Islet of Langerhans (tissue), 1 donor: ENCODE measurements around the gene PDZD2.
A peak's percentile ranks its signal among the peaks of the same experiment; 100 is the strongest.
"Not testable (repeated sequence)": the region's sequence is repeated elsewhere in the genome, so short reads cannot be mapped to it uniquely, and the experiment has no call there.

Source experiments
- FAIRE-seq: peaks from one replicate; lab custom pipeline; 2011; peaks lifted over from hg19 to GRCh38; lab: Jason Lieb, UNC

Gene PDZD2

DNA sequence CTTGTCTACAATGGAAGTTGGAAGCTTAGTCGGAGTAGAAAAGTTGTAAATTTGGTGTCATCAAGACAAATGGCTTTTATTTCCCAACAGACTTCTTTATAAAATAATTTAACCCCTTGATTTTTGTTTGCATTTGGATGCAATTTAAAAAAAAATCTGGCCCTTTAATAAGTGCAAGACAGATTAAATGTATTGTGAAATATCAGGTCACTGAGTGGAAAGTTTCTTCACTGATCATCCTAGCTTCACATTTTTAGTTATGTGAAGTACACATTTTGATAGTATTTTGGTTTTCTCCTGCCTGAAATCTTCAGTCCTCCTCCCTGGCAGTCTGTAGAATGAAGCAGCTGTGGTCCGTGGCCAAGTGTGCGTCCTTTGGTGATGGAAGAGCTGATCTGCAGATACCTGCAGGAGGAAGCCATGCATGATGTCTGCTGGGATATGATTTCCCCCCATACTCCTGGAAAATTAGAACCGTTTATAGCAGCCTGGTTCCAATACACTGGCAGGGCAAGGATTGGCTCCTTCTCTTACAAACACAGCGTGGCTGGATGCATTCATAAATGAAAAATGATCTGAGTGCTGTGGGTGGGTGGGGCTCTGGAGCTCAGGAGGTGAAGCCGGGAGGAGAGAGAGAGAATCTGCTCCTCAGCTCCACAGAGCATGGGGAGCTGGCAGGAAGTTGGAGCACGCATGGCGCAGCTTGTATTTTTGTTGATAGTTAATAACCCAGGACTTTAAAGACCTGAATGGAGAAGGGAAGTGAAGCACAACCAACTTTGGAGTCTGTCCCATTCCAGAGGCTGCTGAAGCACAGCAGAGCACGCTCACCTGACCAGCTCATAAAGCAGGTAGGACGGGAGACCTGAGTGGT, 296.8 kb downstream of the PDZD2 start:
- no peak for FAIRE-seq

- FAIRE-seq = no peak
Observed at GRCh38 chr5:31936683-31937082, 297.8 kb downstream of the PDZD2 start.

DNA sequence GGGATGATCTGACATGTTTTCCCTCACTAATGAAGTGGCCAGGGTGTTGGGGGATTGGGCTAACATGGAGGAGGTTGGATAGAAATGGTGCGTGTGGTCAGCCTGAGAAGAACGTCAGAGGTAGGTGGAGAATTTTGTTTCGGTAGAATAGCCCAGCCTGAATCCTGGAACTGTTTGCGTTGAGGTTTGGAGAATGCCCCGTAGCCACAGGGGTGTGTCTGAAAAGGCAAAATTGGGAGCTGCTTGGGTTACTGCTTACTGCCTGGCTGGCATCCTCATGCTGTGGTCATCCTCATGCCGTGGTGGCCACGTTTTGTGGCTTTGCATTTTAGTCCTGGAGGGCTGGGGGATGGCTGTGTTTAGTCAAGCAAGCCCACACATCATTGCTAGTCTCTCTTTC, 298.3 kb downstream of the PDZD2 start:
- no peak for FAIRE-seq

DNA sequence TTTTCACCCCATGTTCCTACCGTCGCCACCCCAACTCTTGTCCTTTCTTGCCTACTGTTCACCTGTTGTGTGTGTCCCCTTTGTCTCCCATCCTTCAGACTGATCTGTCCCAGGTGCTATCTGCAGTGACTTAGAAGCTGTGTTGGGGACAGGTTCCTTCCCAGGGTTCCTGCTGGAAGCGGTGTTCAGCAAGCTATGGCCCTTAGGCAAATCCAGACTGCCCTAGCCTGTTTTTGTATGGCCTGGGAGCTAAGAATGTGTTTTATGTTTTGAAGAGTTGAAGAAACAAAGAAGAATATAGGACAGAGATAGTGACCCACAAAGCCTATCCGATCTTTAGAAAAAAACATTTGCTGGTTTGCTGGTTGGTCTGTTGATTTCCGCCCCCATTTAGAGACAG, 298.8 kb downstream of the PDZD2 start:
- no peak for FAIRE-seq

DNA sequence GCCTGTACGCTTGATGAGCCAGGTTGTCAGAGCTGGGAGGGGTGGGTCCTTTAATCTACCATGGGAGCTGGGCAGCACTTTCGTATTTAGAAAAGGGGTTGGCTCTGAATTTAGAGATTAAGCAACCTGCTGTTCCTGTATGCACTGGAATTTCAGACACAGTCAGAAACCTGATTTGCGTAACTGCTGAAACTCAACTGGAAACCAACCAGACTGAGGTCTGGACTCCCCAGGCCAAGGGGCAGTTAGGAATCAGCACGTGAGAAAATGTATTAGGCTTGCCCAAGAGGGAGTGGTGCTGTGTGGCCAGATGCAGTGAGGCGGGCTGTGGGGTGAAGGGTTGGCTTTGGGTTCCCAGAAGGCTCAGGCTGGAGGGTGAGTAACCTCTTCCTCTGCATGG, 300.2 kb downstream of the PDZD2 start:
- no peak for FAIRE-seq

DNA sequence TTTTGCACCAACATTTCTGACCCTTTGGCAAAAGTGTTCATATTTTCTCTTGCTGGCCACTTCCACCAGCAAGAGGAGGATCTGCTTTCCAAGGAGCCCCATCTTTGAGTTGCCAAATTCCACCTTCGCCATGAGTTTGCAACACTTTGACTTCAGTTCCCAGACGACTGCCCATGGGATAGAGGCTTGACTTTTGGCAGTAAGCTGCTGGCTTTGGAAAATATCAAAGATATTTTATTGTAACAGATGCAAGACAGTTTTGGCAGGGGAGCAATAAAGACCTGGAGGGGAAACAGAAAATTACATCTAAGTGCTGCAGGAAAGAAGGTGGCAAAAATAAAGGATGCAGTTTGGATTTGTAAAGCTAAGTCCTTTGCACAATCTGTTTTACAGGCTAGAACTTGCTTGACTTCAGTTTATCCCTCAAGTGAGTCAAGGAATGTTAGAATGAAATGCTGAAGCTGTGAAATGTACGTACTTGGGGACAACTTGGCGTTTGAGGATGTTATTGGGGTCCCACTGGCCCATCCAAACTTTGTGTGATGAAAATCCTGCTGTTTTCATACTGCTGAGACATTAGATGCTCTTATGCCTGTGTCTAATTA, 302.3 kb downstream of the PDZD2 start:
- FAIRE-seq = no peak

- FAIRE-seq = no peak
Observed at GRCh38 chr5:31942546-31942945, 303.6 kb downstream of the PDZD2 start.

- FAIRE-seq = peak; percentile 80
Observed at GRCh38 chr5:31944684-31945445, 305.9 kb downstream of the PDZD2 start.

DNA sequence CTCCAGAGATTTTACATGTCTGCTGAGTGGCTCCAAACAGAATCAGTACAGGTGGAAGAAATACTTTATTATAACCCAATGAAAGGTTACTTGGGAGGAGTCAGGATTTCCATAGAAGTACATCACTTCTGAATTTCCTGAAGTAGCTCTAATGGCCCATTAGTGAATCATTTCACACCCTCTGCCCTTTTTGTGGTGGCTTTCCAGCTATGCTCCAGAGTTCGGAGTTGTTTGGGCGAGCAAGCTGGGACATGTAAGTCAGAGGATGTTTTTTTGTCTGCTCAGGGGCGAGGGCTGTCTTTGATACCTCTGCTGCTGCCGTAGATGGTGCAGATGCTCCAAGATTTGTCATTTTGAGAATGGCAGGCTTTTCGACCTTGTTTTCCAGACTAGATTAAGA, 309.1 kb downstream of the PDZD2 start:
- no peak for FAIRE-seq

GRCh38 chr5:31952067-31952466, 313.1 kb downstream of the PDZD2 start:
- FAIRE-seq = no peak

- no peak for FAIRE-seq
Observed at GRCh38 chr5:31954091-31954490, 315.2 kb downstream of the PDZD2 start.

GRCh38 chr5:31957151-31957550, 318.2 kb downstream of the PDZD2 start:
- FAIRE-seq = no peak

GRCh38 chr5:31962351-31962751, 323.4 kb downstream of the PDZD2 start:
- FAIRE-seq = no peak

- FAIRE-seq = peak; percentile 60
Observed at GRCh38 chr5:31962871-31963307, 324.0 kb downstream of the PDZD2 start.

DNA sequence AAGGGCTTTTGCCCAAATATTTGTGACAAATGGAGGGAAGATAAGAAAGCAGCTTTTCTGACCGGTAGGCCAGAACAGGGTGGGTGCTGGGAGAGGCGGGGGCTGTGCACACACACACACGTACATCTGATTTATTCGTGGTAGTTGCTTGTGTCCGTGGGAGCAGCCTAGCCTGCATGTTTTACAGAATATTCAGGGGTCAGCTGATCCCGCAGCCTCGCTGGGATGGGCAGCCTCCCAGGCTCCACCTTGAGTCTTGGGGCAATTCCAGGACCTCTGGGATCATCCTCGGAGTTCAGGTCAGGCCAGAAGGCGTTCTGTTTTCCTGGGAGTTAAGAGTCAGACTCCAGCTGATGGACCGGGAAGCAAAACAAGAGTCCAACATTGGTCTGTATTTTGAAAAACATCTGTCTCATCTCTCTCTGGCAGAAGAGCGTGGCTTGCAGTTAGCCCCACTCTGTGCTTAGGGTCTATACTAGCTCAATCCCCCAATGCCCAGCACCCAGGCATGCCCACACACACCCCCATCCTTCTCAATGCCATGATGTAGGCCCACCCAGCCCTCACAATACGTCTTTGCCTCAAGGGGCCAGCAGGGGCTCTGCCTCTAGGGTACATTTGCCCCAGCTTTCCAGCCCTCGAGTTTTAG, 324.6 kb downstream of the PDZD2 start:
- FAIRE-seq = no peak

- no peak for FAIRE-seq
Observed at GRCh38 chr5:31964007-31964360, 325.1 kb downstream of the PDZD2 start.

DNA sequence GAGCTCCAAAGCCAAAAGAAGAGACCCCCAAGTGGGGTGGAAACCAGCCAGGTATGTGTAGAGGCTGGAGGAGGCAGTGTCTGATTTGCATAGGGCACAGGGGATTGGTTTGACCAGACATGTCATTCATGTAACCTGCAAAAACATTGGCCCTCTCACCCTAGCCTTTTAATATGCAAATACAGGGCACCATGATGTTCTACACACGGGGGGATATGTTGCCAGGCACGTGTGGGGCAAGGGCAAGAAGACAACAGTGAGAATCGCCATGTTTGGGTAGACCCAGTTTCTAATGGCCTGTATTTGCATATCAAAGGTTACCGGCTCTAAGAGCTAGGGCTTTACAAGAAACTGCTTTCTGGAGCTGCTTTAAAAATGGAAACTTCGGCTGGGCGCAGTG, 326.3 kb downstream of the PDZD2 start:
- FAIRE-seq = no peak

DNA sequence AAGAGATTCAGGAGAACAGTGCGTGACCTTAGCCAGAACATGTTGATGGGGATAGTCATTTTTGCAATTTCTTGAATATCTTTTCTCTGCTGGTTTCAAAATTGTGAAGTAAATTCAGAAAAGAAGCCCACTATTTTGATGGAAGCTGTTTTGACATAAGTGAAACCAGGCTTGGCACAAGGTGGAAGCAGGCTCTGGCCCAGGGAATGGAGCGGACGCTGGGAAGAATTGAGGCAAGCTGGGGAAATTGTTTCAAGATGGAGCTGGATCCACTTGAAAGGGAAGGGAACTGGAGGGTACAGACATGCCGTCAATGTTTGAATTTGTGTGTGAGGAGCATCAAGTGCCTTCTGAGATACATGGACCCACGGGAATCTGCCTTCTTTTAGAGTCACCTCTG, 328.0 kb downstream of the PDZD2 start:
- FAIRE-seq = no peak

DNA sequence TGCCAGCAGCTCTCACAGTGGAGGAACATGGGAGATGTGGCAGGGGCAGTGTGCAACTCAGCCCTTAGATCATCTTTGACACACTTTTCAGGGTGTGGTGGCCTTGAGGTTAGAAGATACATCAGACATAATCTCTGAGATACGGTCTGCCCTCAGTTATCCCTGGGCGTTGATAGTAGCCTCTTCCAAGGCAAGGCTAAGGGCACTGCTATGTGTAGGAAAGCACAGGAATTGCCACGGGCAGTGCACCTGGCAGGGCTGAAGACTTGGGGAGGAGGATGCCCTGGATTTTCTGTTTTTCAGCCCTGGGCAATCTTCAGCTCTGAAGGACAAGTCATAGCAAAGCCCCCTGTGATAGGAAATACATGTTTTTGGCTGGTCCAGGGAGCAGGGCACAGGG, 328.5 kb downstream of the PDZD2 start:
- no peak for FAIRE-seq

DNA sequence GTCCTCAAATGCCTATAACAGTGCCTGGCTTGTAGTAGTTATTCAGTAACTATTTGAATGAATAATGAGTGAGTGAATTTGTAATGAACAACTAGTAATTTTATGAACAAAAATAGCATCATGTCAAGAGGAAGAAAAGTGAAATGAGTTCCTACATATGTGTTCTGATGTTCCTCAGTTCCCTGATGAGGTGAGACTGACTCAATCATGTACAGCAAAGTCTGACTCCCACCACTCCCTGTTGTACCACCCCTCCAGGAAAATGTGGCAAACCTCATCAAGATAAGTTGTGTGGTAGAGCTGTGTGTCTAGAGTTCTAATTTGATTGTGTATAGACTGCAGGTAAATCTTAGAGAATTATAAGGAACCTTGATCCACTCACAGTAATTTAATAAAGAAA, 333.6 kb downstream of the PDZD2 start:
- FAIRE-seq = no peak

DNA sequence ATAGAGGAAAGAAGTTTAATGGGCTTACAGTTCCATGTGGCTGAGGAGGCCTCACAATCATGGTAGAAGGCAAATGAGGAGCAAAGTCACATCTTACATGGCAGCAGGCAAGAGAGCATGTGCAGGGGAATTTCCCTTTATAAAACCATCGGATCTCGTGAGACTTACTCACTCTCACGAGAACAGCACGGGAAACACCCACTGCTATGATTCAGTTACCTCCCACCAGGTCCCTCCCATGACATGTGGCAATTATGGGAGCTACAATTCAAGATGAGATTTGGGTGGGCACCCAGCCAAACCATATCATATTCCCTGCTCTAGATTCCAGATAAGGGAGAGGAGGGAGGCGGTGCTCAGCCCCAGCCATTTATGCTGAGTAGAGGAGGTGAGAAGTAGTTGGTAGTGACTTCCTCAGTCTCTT, 336.3 kb downstream of the PDZD2 start:
- not testable (repeated sequence) for FAIRE-seq

DNA sequence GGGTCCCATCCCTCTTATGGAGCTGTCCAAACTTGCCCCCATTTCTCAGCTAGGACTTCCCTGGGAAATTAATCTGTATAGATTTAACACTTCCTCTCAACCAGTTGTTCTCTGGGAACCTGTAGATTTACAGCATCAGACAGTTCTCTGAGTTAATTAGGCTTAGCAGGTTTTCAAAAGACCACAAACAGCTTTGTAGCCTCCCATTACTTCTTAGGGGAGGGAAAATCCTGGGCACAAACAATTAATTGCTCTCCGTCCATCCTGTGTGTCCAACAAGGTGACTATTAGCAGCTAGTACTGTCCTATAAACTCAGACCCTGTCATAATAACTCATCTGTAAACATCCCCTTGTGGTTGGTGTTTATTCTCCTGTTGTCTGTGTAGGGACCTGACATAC, 337.2 kb downstream of the PDZD2 start:
- no peak for FAIRE-seq
